Hepatocyte (in vitro differentiated cells): Measurements from ENCODE around the gene SH2D3C. TPM values are rescaled to one million over a fixed set of nuclear protein-coding genes. Genes with fewer than 3 reads are reported as not detected.

Experiments used
- DNase-seq: peaks from one replicate; pipeline ENCODE4 v3.0.0-alpha.2; 2016; ENCODE audit warnings: low spot score
- H2AFZ ChIP-seq: fragments of 200-600 bp; sonication (generic); 2 replicates; pipeline ENCODE4 v1.6.0; 2016; ENCODE audit warnings: antibody characterized with exemption, mild to moderate bottlenecking
- H3K27ac ChIP-seq: fragments of 200-600 bp; sonication (generic); 2 replicates; pipeline ENCODE4 v1.5.1; 2016; ENCODE audit warnings: mild to moderate bottlenecking
- H3K27me3 ChIP-seq: fragments of 200-600 bp; sonication (generic); 2 replicates; pipeline ENCODE4 v1.6.1; 2016
- H3K36me3 ChIP-seq: fragments of 200-600 bp; sonication (generic); replicated peaks from 2 replicates; pipeline ENCODE4 v1.5.1; 2016; ENCODE audit warnings: low read depth; ENCODE audit not compliant: insufficient read depth
- H3K4me1 ChIP-seq: fragments of 200-600 bp; sonication (generic); 2 replicates; pipeline ENCODE4 v1.5.1; 2016; ENCODE audit warnings: mild to moderate bottlenecking, moderate library complexity; ENCODE audit not compliant: insufficient read depth
- H3K4me2 ChIP-seq: fragments of 200-600 bp; sonication (generic); 2 replicates; pipeline ENCODE4 v1.6.0; 2016
- H3K4me3 ChIP-seq: fragments of 200-600 bp; sonication (generic); 2 replicates; pipeline ENCODE4 v1.5.1; 2016; ENCODE audit warnings: mild to moderate bottlenecking
- H3K79me2 ChIP-seq: fragments of 200-600 bp; sonication (generic); 2 replicates; pipeline ENCODE4 v1.6.0; 2017; ENCODE audit warnings: mild to moderate bottlenecking
- H3K9me2 ChIP-seq: fragments of 200-600 bp; sonication (generic); replicated peaks from 2 replicates; pipeline ENCODE4 v1.6.0; 2017; ENCODE audit warnings: mild to moderate bottlenecking; ENCODE audit not compliant: insufficient read depth
- H3K9me3 ChIP-seq: fragments of 200-600 bp; sonication (generic); 2 replicates; pipeline ENCODE4 v1.5.1; 2016; ENCODE audit warnings: low read depth, mild to moderate bottlenecking
- H4K20me1 ChIP-seq: fragments of 200-600 bp; sonication (generic); 2 replicates; pipeline ENCODE4 v1.6.0; 2016; ENCODE audit warnings: mild to moderate bottlenecking; ENCODE audit not compliant: insufficient read depth, poor library complexity, severe bottlenecking
- CTCF ChIP-seq: fragments of 200-600 bp; sonication (generic); IDR thresholded peaks from 2 replicates; pipeline ENCODE4 v1.5.1; 2016; ENCODE audit warnings: antibody characterized with exemption, mild to moderate bottlenecking; ENCODE audit not compliant: poor library complexity
- EZH2 ChIP-seq: fragments of 200-600 bp; sonication (generic); IDR thresholded peaks from 2 replicates; pipeline ENCODE4 v1.6.1; 2016; ENCODE audit warnings: antibody characterized with exemption, mild to moderate bottlenecking, borderline replicate concordance
- EZH2phosphoT487 ChIP-seq: fragments of 200-600 bp; sonication (generic); IDR thresholded peaks from one replicate; pipeline ENCODE4 v1.6.1; 2018; ENCODE audit warnings: antibody characterized with exemption, mild to moderate bottlenecking, low read depth, moderate library complexity; ENCODE audit not compliant: unreplicated experiment, severe bottlenecking
- WGBS: methylation state at CpG from one replicate; pipeline ENCODE4 v1.1.6; 2016; ENCODE audit warnings: low lambda C conversion rate; ENCODE audit errors: missing lambda C conversion rate; 5-methylcytosine and 5-hydroxymethylcytosine counted together
- polyA plus RNA-seq: library from polyadenylated mRNA; unstranded; fragments of >200 nt; fragmentation: Nextera tagmentation; extraction: Ambion mirVana; gene quantifications from 2 replicates; pipeline ENCODE4 v1.2.1, GENCODE V29; 2016
- total RNA-seq: library from RNA; depleted of rRNA; stranded (reverse); fragments of >200 nt; gene quantifications from 2 replicates; pipeline ENCODE4 v1.2.3, GENCODE V29; 2014

The SH2D3C gene
- total and polyA plus RNA-seq, 2 experiments from 2014 or later: 0.23 to 0.89 TPM

DNA sequence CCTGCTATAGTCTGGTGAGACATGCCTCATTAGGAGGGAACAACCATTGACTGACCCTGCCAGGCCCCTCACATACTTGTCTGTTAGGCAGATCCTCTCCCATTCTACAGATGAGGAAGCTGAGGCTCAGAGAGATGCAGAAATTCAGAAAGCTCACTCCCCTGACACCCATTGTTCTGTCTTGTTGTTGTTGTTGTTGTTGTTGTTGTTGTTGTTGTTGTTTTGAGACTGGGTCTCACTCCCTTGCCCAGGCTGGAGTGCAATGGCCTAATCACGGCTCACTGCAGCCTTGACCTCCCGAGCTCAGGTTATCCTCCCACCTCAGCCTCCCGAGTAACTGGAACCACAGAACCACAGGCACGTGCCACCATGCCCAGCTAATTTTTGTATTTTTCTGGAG is 84.8 kb downstream of the SH2D3C start:
- Histone ChIP-seq H3K27me3 (no peaks in the 10 kb centered on the region), H3K4me1 (no peaks in the 10 kb centered on the region), H3K27ac (no peak overlapping the region), H3K9me3 (no peaks in the 10 kb centered on the region), H3K4me3 (no peak overlapping the region), H3K9me2 (no peaks in the 10 kb centered on the region), H2AFZ (no peak overlapping the region), H3K4me2 (no peak overlapping the region), H3K79me2 (no peaks in the 10 kb centered on the region), H3K36me3 (no peaks in the 10 kb centered on the region), H4K20me1 (no peaks in the 10 kb centered on the region)
- DNase-seq: no peak
- TF ChIP-seq EZH2: no peak
- no peak for TF ChIP-seq CTCF
- TF ChIP-seq EZH2phosphoT487: no peak
- WGBS: 96% methylated on average over 4 of the region's 4 CpGs

DNA sequence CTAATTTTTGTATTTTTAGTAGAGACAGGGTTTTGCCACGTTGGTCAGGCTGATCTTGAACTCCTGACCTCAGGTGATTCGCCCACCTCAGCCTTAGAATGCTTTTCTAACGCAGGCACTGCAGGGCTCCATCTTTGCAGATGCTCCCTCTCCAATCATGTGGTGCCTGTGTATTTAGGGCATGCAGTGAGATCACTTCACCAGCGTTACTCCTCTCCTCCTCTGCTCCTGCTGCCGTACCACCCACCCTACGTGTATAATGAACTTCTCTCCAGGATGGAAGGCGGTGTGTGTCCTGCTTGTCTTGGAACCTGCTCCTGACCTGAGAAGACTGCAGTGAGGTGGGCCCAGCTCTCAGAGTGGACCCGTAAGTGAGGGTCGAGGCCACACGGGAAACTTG is 85.3 kb downstream of the SH2D3C start:
- Histone ChIP-seq H4K20me1 (no peaks in the 10 kb centered on the region), H3K79me2 (no peaks in the 10 kb centered on the region), H3K36me3 (no peaks in the 10 kb centered on the region), H3K27me3 (no peaks in the 10 kb centered on the region), H3K9me2 (no peaks in the 10 kb centered on the region), H3K9me3 (no peaks in the 10 kb centered on the region), H3K27ac (no peak overlapping the region), H3K4me3 (no peak overlapping the region), H3K4me2 (no peak overlapping the region), H2AFZ (no peak overlapping the region), H3K4me1 (no peaks in the 10 kb centered on the region)
- DNase-seq: no peak
- 92% methylated on average over 10 of the region's 10 CpGs for WGBS
- no peak for TF ChIP-seq EZH2phosphoT487
- TF ChIP-seq EZH2: no peak
- no peak for TF ChIP-seq CTCF

- no peaks in the 10 kb centered on the region for H3K9me3 ChIP-seq
- no peaks in the 10 kb centered on the region for H3K27me3 ChIP-seq
- no peak overlapping the region for H3K4me2 ChIP-seq
- no peak overlapping the region for H3K4me3 ChIP-seq
- no peak overlapping the region for H3K27ac ChIP-seq
- no peaks in the 10 kb centered on the region for H3K4me1 ChIP-seq
- DNase-seq: no peak
- no peak overlapping the region for H2AFZ ChIP-seq
- H4K20me1 ChIP-seq: no peaks in the 10 kb centered on the region
- H3K9me2 ChIP-seq: no peaks in the 10 kb centered on the region
- no peaks in the 10 kb centered on the region for H3K79me2 ChIP-seq
- no peak for TF ChIP-seq EZH2
- TF ChIP-seq CTCF: no peak
- no peak for TF ChIP-seq EZH2phosphoT487
- no peaks in the 10 kb centered on the region for H3K36me3 ChIP-seq
- 86% methylated on average over 20 of the region's 20 CpGs for WGBS
Observed at GRCh38 chr9:127692071-127692470, 86.4 kb downstream of the SH2D3C start.

- no peak overlapping the region for H2AFZ ChIP-seq
- no peaks in the 10 kb centered on the region for H3K9me2 ChIP-seq
- no peak for DNase-seq
- H3K79me2 ChIP-seq: no peaks in the 10 kb centered on the region
- no peaks in the 10 kb centered on the region for H4K20me1 ChIP-seq
- no peaks in the 10 kb centered on the region for H3K9me3 ChIP-seq
- H3K4me3 ChIP-seq: no peak overlapping the region
- no peak overlapping the region for H3K4me2 ChIP-seq
- H3K36me3 ChIP-seq: no peaks in the 10 kb centered on the region
- H3K27ac ChIP-seq: no peak overlapping the region
- H3K27me3 ChIP-seq: no peaks in the 10 kb centered on the region
- TF ChIP-seq CTCF: no peak
- TF ChIP-seq EZH2phosphoT487: no peak
- TF ChIP-seq EZH2: no peak
- H3K4me1 ChIP-seq: no peaks in the 10 kb centered on the region
- WGBS: 98% methylated on average over 10 of the region's 10 CpGs
Observed at GRCh38 chr9:127690735-127691134, 87.7 kb downstream of the SH2D3C start.
